HG03196 (cell line): Measurements from ENCODE around the gene NDUFA11.
"Not testable (repeated sequence)": the region's sequence is repeated elsewhere in the genome, so short reads cannot be mapped to it uniquely, and the experiment has no call there.

Experiments used
- ATAC-seq: cut with Tn5 transposase; IDR thresholded peaks from one replicate; pipeline ENCODE4 v1.9.1; 2021; ENCODE audit not compliant: unreplicated experiment

The NDUFA11 gene

GRCh38 chr19:5863030-5863665, 40.4 kb downstream of the NDUFA11 start:
- no peak for ATAC-seq

- ATAC-seq: no peak
These were observed 46.1 kb downstream of the NDUFA11 start for GRCh38 chr19:5857203-5858081.

DNA sequence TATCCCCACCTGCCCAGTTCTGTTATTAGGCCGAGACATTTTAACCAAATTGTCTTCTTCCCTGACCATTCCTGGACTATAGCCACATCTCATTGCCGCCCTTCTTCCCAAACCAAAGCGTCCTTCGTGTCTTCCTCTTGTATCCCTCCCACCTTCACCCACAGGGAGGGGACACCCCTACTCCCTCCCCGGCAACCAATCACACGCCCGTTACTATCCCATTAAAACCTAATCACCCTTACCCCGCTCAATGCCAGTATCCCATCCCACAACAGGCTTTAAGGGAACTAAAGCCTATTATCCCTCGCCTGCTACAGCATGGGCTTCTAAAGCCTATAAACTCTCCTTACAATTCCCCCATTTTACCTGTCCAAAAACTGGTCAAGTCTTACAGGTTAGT, 48.4 kb downstream of the NDUFA11 start:
- ATAC-seq: not testable (repeated sequence)

- not testable (repeated sequence) for ATAC-seq
These were observed 49.5 kb downstream of the NDUFA11 start for GRCh38 chr19:5854121-5854520.

DNA sequence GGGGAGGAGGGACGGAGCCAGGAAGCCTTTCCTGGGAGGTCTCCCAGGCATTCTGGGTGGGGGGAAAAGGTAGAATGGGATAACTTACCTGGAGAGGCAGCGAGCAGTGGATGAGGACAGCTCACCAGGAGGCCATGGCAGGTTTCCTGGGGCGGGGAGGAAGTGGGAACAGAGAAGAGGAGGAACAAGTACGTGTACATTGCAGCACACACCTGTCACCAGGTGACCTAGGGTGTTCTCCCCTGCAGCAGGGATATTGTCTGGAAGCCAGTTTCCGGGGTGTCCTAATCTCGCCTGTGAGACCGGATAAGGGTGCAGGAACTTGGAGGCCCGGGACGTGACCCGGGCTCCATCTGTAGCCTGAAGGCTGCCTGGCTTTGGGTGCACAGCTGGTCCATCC, 52.3 kb downstream of the NDUFA11 start, which contains the start of gene FUT3:
FUT3 (minus strand) TSS at position 148 of the 400 bp plus-strand sequence.
- no peak for ATAC-seq

DNA sequence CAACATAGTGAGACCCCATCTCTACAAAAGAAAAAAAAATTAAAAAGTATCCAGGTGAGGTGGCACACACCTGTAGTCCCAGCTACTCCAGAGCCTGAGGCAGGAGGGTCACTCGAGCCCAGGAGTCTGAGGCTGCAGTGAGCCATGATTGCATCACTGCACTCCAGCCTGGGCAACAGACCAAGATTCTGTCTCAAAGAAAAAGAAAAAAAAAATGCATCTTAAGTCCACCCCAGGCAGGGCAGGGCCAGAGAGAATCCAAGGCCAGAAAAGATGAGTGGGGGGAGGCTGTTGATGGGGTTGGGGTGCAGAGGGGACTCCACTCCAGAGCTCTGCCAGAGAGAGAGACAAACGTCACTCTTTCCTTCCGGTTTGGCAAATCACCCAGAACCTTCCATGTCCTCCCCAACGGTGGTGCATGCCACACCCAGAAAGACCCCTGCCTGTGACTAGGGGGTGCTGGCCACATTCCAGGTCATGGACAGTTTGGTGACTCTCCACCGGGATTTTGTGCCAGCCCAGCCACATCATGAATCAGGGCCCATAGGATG, 52.8 kb downstream of the NDUFA11 start:
- ATAC-seq: no peak

GRCh38 chr19:5850189-5850588, 53.4 kb downstream of the NDUFA11 start:
- ATAC-seq: no peak

- ATAC-seq: not testable (repeated sequence)
These were observed 55.0 kb downstream of the NDUFA11 start for GRCh38 chr19:5848621-5849020.

DNA sequence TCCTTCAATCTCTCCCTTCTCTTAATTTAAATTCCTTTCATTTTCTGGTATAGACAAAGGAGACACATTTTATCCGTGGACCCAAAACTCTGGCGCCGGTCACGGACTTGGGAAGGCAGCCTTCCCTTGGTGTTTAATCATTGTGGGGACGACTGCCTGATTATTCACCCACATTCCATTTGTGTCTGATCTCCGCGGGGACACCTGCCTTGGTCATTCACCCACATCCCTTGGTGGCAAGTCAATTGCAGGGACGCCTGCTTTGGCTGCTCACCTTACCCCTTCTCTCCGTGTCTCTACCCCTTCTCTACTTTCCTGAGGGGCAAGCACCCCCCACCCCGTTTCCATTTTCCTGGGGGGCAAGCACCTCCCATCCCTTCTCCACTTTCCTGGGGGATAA, 55.7 kb downstream of the NDUFA11 start:
- ATAC-seq: not testable (repeated sequence)
